ENCODE results near the gene C5orf52. TPM values are rescaled to one million over a fixed set of nuclear protein-coding genes. Genes with fewer than 3 reads are reported as not detected.

C5orf52 gene
- total and polyA plus RNA-seq, 12 donors = not detected

- Histone ChIP-seq H3K36me3 (no peaks in the 10 kb centered on the region), H3K27me3 (no peaks in the 10 kb centered on the region), H3K9me3 (peaks cover 0 to 19% (median 5%) of the 10 kb centered on the region in 11 donors), H3K4me3 (no peak overlapping the region), H3K4me1 (no peaks in the 10 kb centered on the region), H3K27ac (no peak overlapping the region)
- DNase-seq (no peak), ATAC-seq (no peak)
- TF ChIP-seq CTCF (IDR thresholded peaks at IDR 0.05) = no peak
- intact Hi-C loops (cut with DNase I) = no loop called here
- WGBS, 2 donors = 77 to 86% methylated on average over 3 of the region's 3 CpGs
Measured at GRCh38 chr5:157703736-157704135, 32.4 kb downstream of the C5orf52 start.

GRCh38 chr5:157708866-157709265 lies 37.5 kb downstream of the C5orf52 start:
- TF ChIP-seq CTCF (IDR thresholded peaks at IDR 0.05) = no peak
- H3K36me3 ChIP-seq = no peaks in the 10 kb centered on the region
- intact Hi-C loops (cut with DNase I) = no loop called here
- peaks cover 0 to 7% (median 3%) of the 10 kb centered on the region in 9 donors for H3K4me1 ChIP-seq
- no peak overlapping the region for H3K27ac ChIP-seq
- ATAC-seq (no peak), DNase-seq (no peak)
- no peaks in the 10 kb centered on the region for H3K9me3 ChIP-seq
- 76 to 83% methylated on average over 1 of the region's 1 CpG for WGBS, 2 donors
- H3K27me3 ChIP-seq = no peaks in the 10 kb centered on the region
- H3K4me3 ChIP-seq = no peak overlapping the region

- no peaks in the 10 kb centered on the region for H3K9me3 ChIP-seq
- H3K27me3 ChIP-seq = no peaks in the 10 kb centered on the region
- DNase-seq (no peak), ATAC-seq (no peak)
- intact Hi-C loops (cut with DNase I) = no loop called here
- peaks cover 0 to 7% (median 3%) of the 10 kb centered on the region in 9 donors for H3K4me1 ChIP-seq
- no peak overlapping the region for H3K27ac ChIP-seq
- H3K36me3 ChIP-seq = no peaks in the 10 kb centered on the region
- TF ChIP-seq CTCF (IDR thresholded peaks at IDR 0.05) = no peak
- no peak overlapping the region for H3K4me3 ChIP-seq
Measured at GRCh38 chr5:157709346-157709745, 38.0 kb downstream of the C5orf52 start.

GRCh38 chr5:157710431-157710830 lies 39.1 kb downstream of the C5orf52 start:
- WGBS, 2 donors = 64 to 73% methylated on average over 3 of the region's 3 CpGs

More at GRCh38 chr5:157710431-157710830, 39.1 kb downstream of the C5orf52 start:
- Histone ChIP-seq H3K4me3 (no peak overlapping the region), H3K27me3 (no peaks in the 10 kb centered on the region), H3K4me1 (peaks cover 0 to 7% (median 3%) of the 10 kb centered on the region in 9 donors), H3K27ac (no peak overlapping the region), H3K36me3 (no peaks in the 10 kb centered on the region), H3K9me3 (no peaks in the 10 kb centered on the region)
- ATAC-seq (no peak), DNase-seq (no peak)
- TF ChIP-seq CTCF (IDR thresholded peaks at IDR 0.05) = no peak
- intact Hi-C loops (cut with DNase I) = loop anchor here in 5 of 10 donors (10.0 kb wide), 4 partner anchors 206 to 386 kb away; no protein-coding TSS in a partner anchor
